GM19238 (cell line): ENCODE data around the gene UBFD1.
"Not testable (repeated sequence)": the region's sequence is repeated elsewhere in the genome, so short reads cannot be mapped to it uniquely, and the experiment has no call there.

Experiments used
- DNase-seq: peaks from one replicate; pipeline ENCODE4 v3.0.0; 2011; ENCODE audit warnings: low spot score; ENCODE audit not compliant: insufficient read length

UBFD1 gene, protein sequence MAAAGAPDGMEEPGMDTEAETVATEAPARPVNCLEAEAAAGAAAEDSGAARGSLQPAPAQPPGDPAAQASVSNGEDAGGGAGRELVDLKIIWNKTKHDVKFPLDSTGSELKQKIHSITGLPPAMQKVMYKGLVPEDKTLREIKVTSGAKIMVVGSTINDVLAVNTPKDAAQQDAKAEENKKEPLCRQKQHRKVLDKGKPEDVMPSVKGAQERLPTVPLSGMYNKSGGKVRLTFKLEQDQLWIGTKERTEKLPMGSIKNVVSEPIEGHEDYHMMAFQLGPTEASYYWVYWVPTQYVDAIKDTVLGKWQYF

DNA sequence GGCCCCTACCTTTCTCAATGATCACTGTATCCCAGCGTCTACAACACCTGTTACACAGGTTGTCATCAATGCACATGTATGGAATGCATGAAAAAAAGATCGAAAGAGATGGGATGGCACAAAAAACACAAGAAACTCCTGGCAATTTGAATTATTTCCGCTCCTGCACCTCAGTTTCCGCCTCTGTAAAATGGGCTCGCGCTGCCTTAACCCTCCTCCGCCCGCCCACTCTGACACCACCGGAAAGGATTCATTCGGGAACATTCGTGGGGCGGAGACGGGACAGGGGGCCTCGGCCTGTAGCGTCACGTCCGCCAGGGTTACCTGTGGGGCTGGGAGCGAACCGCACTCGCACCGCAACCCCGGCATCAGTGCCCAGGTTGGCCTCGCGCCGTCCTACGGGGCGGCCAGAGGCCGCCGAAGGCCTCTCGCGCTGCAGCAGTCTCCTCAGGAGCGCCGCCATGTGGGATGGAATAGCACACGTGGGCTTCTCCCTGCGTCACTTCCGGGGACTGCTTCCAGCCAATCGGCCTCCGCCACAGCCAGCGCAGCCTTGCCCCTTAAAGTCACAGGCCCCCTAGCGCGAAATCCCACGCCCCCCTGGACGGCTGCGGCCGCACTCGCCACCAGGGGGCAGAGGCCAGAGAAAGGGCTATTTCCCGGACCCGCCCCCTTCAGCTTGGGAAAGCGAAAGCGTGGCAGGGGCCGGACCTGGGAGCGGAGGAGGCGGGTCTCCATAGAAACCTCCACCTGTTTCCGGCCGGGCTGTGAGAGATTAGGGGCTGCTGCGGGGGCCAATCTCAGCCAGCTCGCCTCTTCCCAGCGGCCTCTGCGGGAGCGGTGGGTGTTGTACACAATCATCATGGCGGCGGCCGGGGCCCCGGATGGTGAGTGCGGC, at the start of gene UBFD1, which contains the start of gene EARS2:
UBFD1 (plus strand) TSS at position 847 of the 898 bp plus-strand sequence; CDS start at position 863, 16 bp downstream.
EARS2 (minus strand) TSS at position 470 of the 898 bp plus-strand sequence; CDS start at position 463, 7 bp downstream.
- peak; percentile 92 for DNase-seq

DNA sequence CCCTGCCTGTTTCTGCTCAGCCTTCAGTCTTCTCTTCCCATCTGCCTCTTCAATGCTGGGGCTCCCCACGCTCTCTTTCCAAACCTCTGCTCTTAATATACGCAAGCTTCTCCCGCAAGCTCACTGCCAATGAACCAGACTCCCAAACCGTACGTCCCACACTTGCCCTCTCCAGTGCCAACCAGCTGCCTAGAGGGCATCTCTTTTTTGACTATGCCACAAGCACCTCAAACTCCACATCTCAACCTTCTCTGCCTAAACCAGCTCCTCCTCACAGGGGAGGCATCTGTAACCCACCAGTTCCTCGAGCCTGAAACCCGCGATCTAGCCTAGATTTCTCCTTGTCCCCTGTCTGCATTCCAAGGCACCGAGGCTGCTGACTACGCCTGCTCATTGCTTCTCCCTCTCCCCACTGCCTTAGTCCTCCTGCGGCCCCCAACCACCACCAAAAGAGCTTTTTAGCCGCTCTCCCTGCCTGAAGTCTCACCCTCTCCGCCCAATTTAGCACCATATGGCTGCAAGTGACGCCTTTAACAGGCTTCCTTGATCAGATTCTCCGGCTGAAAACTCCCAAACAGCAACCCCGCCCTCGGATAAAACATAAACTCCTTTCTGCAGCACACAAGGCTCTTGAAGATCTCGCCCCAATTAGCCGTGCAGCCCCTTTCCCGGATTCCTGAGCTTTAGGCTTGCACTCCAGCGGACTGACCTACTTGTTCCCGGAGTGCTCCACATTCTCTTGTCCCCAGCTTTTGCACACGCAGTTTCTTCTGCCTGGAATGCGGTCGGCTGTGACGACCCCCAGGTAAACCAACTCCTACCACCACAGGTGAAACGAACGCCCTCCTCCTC, 48.7 kb upstream of the UBFD1 start:
- DNase-seq = no peak

DNA sequence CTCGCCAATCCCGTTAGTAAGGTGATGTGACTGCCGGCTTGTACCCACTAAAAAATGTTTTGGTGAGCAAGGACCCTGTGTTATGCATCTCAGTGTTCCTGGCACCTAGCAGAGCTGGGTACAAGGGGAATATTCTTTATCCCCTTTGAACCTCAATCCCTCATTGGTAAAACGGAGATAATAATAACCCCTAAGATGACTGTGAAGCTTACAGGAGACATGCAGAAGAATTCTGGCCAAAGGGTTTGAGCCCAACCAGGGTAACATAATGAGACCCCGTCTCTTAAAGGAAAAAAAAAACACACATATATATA, 48.1 kb upstream of the UBFD1 start:
- DNase-seq = no peak

DNA sequence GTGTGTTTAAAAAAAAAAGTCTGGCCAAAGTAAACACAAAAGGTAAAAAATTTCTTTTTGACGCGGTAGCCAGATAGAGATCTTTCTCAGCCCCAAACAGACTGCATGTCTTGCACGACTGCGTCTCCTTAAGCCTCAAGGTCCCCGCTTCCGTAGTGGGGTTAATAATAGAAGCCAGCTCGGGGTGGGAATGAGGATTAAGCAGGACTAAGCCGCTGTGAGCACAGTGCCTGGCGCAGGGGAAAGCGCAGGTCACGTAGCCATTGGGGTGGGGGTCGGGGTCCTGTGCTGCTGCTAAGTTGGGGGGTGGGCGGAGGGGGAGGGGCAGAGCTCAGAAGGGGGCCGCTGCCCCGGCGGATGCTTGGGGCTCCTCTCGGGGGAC, 47.8 kb upstream of the UBFD1 start:
- DNase-seq = no peak

DNA sequence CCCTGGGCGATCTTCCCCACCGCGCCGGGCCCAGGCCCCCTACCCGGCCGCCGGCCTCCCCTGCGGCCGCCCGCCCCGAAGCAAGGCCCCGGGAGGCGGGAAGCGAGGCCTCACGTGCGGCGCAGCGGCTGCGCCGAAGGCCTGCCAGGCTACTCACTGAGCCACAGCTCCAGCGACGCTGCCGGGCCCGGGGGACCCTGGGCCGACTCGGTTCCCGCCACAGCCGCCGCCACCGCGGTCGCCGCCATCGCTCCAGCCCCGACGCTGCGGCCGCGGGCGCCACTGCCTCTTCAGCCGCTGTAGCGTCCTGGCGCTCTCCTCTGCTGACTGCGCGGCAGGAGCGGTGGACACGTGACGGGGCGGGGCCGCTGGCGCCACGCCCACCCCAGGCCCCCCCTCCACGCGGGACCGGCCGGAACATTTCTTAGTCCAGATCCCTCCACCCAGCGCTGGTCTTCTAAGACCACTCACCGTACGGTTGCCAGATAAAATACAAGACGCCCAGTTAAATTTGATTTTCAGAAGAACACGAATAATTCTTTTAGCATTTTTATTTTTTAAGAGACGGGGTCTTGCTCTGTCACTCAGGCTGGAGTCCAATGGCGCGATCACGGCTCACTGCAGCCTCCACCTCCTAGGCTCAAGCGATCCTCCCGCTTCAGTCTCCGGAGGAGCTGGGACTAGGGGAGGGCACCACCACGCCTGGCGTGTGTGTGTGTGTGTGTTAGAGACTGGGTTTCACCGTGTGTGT, 47.2 kb upstream of the UBFD1 start, which contains the start of gene GGA2:
GGA2 (minus strand) TSS at position 331 of the 751 bp plus-strand sequence; CDS start at position 248, 83 bp downstream.
- DNase-seq = peak; percentile 80

DNA sequence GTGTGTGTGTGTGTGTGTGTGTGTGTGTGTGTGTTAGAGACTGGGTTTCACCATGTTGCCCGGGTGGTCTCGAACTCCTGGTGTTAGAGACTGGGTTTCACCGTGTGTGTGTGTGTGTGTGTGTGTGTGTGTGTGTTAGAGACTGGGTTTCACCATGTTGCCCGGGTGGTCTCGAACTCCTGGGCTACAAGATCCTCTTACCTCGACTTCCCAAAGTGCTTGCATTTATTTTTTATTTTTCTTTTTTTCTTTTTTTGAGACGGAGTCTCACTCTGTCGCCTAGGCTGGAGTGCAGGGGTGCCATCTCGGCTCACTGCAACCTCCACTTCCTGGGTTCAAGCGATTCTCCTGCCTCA, 46.6 kb upstream of the UBFD1 start:
- DNase-seq = not testable (repeated sequence)

DNA sequence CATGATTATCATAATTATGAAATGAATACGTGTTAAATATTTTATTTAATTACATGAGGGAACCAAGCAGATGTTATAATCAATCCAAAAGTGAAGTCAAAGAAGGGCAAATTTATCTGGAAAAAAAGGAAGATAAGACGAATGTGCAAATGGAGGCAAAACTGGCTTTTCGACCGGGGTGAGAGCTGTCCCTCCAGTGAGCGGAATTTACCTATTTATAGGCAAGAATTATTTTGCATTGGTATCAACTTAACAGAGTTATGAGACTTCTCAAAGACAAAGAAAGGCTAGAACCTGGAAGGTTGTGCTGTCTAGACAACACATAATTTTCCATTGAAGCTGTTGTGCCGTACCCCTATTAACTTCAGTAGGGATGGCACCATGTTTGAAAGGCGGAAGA, 45.8 kb upstream of the UBFD1 start:
- no peak for DNase-seq

DNA sequence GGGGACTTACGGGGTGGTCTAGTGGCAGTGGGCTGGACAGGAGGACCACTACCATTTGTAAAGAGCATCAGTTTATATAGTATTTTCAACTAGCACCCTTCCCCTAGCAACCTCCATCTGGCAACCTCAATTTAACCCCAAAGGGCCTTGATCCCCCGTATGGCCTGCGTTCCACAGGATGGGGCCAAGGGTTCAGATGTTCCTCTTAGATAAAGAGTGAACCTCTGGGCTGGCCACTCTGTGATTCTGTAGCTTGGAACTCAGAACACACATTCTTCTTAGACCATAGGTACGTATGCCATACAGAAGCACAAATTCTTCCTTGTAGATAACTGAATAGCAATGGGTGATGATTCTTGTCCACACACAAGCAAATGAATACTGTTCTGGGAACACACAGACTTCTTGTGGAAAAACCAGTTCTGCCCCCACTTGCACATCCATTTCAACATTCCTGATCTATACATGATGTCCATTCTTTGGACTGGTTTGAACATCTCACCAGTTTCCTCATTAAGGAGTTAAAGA, 45.3 kb upstream of the UBFD1 start:
- DNase-seq = no peak

DNA sequence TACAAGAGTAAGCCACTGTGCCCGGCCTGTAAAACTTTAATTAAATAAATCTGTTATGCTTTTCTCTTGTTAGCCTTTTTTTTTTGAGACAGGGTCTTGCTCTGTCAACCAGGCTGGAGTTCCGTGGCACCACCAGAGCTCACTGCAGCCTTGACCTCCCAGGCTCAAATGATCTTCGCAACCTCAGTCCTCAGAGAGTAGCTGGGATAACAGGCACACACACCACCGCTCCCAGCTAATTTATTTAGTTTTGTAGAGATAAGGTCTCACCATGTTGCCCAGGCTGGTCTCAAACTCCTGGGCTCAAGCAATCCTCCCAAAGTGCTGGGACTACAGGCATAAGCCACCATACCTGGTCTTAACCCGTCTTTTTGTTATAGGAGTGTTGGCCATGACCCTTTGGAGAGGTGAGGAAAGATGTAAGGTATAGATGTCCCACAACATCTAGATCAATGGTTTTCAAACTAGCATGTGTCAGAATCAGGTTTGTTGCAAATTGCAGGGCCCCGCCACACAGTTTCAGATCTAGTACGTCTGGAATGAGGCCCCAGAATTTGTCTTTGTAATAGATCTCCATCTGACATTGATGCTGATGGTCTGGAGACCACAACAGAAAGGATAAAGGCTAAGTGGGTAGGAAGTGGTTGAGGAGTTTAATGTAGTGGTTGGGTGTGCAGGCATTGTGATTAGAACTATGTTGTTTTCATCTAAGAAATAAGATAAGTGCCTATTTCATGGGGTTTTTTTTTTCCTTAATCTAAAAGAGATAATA, 43.0 kb upstream of the UBFD1 start:
- DNase-seq = no peak

DNA sequence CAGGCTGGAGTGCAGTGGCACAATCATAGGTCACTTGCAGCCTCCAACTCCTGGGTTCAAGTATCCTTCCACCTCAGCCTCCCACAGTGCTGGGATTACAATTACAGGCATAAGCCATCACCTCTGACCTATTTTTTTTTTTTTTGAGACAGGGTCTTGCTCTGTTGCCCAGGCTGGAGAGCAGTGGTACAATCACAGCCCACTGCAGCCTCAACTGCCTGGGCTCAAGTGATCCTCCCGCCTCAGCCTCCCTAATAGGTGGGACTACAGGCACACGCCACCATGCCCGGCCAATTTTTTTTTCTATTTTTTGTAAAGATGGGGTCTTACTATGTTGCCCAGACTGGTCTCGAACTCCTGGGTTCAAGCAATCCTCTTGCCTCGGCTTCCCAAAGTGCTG, 41.6 kb upstream of the UBFD1 start:
- no peak for DNase-seq

DNA sequence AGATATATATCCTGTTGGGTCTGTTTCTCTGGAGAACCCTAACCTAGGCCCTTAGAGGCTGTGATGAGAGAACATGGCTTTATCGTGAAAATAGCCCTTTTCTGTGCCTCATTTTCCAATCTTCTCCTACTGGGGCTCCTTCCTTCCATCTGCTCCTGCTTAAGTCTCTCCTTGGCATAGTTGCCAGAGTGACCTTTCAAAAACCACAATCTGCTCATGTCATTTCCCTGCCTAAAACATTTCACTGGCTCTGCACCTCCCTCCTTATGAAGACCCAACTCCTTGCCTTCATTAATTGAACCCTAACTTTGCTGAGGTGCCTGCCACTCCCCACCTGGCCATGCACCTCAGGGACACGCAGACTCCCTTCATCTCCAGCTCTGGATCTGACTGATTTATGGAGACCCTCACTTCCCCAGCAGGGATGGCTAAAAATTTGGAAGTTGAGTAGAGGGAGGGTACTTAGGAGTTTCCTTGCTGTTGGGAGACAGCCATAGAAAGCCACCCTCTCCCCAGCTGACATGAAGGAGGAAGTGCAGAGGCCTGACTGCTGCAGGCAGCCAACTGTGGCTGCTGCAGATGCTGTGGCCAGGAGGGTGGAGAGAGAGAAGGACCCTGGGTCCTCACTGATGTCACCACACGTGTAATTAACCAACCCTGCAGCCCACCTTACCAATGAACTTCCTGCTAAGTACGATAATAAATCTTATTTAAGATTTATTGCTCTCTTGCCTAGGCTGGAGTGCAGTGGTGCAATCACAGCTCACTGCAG, 41.0 kb upstream of the UBFD1 start:
- no peak for DNase-seq

DNA sequence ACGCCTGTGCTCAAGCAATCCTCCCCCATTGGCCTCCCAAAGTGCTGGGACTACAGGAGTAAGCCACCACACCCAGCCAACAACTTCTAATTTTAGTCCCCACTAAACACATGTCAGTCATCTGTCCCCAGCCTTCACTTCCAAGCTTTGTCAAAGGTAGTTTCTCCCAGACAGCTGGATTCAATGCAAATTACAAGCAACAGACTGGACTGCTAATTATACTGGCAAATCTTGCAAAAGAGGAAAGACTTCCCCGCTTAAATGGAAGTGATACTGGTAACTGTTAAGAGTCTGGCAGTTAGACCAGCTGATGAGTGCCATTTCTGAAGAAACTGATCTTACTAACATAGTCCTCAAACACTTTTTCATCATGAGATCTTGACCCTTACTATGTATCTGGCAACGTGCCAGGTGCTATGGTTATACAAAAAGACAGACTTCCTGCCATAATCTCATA, 39.1 kb upstream of the UBFD1 start:
- no peak for DNase-seq

DNA sequence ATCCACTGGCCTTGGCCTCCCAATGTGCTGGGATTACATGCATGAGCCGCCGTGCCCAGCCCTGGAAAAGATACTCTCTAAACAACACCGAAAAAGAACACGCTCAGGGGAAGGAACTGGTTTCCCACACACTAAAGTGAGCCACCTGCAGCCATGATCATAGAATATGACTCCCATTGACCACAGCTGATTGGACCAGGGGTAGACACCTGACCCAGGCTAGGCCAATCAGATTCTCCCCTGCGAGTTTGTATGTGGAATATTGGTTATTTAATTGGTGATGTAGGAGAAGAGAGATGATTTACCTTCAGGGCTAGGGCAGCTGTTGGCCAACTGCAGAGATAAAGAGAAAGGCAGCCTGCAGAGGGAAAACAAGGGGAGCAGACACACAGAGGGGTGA, 38.2 kb upstream of the UBFD1 start:
- no peak for DNase-seq

DNA sequence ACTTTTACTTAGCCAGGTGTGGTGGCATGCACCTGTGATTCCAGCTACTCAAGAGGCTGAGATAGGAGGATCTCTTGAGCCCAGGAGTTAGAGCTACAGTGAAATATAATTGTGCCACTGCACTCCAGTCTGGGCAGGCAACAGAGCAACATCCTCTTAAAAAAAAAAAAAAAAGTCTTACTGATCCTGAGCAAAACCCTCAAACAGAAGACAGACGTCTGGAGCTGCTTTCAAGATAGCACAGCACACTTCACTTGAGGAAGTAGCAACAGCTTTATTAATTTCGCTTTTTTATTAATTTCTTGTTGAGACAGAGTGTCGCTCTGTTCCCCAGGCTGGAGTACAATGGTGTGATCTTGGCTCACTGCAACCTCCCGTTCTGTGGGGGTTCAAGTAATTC, 37.0 kb upstream of the UBFD1 start:
- no peak for DNase-seq

DNA sequence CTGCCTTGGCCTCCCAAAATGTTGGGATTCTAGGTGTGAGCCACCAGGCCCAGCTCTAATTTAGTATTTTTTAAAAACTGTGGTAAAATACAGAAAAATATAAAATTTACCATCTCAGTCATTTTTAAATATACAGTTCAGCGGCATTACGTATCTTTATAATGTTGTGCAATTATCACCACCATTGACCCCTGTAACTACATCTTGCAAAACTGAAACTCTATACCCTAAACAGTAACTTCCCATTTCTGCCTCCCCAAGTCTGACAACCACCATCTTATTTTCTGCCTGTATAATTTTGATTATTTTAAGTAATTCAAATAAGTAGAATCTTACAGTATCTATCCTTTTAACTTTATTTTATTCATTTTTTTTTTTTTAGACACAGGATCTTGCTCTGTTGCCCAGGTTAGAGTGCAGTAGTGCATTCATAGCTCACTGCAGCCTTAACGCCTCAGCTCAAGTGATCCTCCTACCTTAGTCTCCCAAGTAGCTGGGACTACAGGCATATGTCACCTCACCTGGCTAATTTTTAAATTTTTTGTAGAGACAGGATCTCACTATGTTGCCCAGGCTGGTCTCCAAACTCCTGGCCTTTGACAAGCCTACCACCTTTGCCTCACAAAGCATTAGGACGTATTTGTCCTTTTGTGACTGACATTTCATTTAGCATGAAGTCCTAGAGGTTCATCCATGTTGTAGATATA, 36.3 kb upstream of the UBFD1 start:
- no peak for DNase-seq

DNA sequence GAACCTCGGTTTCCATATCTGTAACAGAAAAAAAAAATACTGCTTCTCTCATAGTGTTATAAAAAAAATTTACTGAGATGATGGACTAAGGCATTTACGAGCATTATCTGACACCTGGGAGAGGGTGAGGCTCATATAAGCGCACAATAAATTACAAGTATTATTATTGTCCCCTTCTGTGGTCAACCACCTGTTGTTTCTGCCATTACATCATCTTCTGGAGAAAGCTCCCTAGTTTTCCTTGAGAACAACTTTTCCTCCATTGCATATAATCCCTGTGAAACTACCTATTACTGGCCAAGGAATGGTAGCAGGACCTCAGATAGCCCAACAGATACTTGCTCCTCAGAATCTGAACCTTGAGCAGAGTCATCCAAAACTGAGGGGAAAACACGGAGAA, 35.6 kb upstream of the UBFD1 start:
- DNase-seq = no peak

DNA sequence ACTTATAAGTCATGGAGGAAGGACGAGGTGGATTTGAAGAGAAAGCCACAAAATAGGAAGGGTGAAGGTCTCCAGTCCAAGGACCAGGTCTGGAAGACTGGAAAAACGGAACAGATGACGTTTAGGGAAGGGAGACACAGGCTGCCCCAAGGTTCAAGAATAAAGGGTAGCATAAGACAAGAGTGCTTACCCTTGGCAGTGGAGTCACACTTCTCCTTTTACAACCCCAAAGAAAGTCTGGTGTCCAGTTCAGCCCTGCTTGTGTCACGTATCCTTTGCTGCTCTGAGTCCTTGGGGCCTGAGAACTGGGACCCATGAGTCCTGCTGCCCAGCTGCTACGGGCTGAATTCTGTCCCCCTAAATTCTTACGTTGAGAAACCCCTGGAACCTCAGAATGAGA, 34.2 kb upstream of the UBFD1 start:
- no peak for DNase-seq

DNA sequence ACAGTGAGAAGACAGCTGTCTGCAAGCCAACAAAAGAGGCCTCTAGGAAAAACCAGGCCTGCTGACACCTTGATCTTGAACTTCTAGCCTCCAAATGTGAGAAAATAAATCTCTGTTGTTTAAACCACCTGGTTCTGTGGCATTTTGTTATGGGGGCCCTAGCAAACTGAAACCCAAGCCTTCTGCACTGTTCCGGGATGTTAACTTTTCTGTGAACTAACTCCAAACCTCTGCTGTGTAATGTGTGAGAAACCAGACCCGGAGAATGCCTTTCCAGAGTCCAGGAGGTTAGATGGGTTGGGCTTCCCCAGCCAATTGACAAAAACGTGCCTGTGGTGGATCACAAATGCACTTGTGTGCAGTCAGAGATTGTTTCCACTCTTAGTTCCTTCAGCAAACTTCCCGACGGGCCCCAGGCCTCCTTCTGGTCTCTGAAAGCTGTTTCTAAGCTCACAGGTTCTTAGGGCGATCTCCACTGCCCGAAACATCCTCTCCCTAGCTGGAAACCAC, 33.6 kb upstream of the UBFD1 start:
- no peak for DNase-seq
